NCI-H2196 (cell line): ENCODE data around the gene OS9.

Experiments used
- DNase-seq: peaks from one replicate; lab custom pipeline; 2025; ENCODE audit not compliant: unreplicated experiment; lab: John Stamatoyannopoulos, UW

OS9 gene

GRCh38 chr12:57750561-57751431, 56.9 kb downstream of the OS9 start:
- DNase-seq: no peak

GRCh38 chr12:57751432-57751787, 57.5 kb downstream of the OS9 start:
- no peak for DNase-seq

- DNase-seq: peak; percentile 99
Observed at GRCh38 chr12:57751788-57752667, 58.1 kb downstream of the OS9 start, which contains the start of gene CDK4. TSS of gene CDK4 (minus strand) at chr12:57752310. CDS start at chr12:57751717, 593 bp downstream.

- no peak for DNase-seq
Observed at GRCh38 chr12:57752668-57753000, 58.7 kb downstream of the OS9 start.

- no peak for DNase-seq
Observed at GRCh38 chr12:57753756-57754337, 59.9 kb downstream of the OS9 start.

- peak; percentile 86 for DNase-seq
Observed at GRCh38 chr12:57754411-57755193, 60.7 kb downstream of the OS9 start, which contains the start of gene MARCHF9. TSS of gene MARCHF9 (plus strand) at chr12:57755103. CDS start at chr12:57755529, 426 bp downstream.

- DNase-seq: no peak
Observed at GRCh38 chr12:57755194-57755453, 61.2 kb downstream of the OS9 start.

- no peak for DNase-seq
Observed at GRCh38 chr12:57755454-57756372, 61.8 kb downstream of the OS9 start.

- DNase-seq: peak; percentile 30
Observed at GRCh38 chr12:57756406-57757341, 62.7 kb downstream of the OS9 start.

- no peak for DNase-seq
Observed at GRCh38 chr12:57757771-57758170, 63.8 kb downstream of the OS9 start.

- DNase-seq: no peak
Observed at GRCh38 chr12:57758552-57759359, 64.8 kb downstream of the OS9 start.

- DNase-seq: peak; percentile 53
Observed at GRCh38 chr12:57759360-57759980, 65.5 kb downstream of the OS9 start.

- no peak for DNase-seq
Observed at GRCh38 chr12:57760347-57760982, 66.5 kb downstream of the OS9 start.

- DNase-seq: no peak
Observed at GRCh38 chr12:57761391-57761998, 67.6 kb downstream of the OS9 start.

- DNase-seq: no peak
Observed at GRCh38 chr12:57762463-57762862, 68.5 kb downstream of the OS9 start.

GRCh38 chr12:57763881-57764661, 70.1 kb downstream of the OS9 start:
- DNase-seq: no peak
